Activated CD8-positive, alpha-beta T cell treated with anti-CD3 and anti-CD28 coated beads for 36 hours (primary cell): ENCODE data around the gene RAPGEF1. TPM values are rescaled to one million over a fixed set of nuclear protein-coding genes. Genes with fewer than 3 reads are reported as not detected.

Experiments used
- ATAC-seq: fragments of 200-7000 bp; cut with Tn5 transposase; one replicate; pipeline ENCODE4 v1.10.0; 2021; ENCODE audit warnings: mild to moderate bottlenecking, moderate library complexity
- CTCF ChIA-PET: fragments of 350-600 bp; sonication (Branson Sonifier 250); formaldehyde crosslinking; loops from one replicate; lab custom pipeline; 2021; ENCODE audit warnings: antibody characterized with exemption; lab: Charles Lee
- POLR2A ChIA-PET: fragments of 350-600 bp; sonication (Branson Sonifier 250); formaldehyde crosslinking; loops from one replicate; lab custom pipeline; 2021; ENCODE audit warnings: antibody characterized with exemption; lab: Charles Lee
- DNase-seq: peaks from one replicate; pipeline ENCODE4 v3.0.0-alpha.2; 2020
- H3K27ac Mint-ChIP-seq: one replicate; pipeline ENCODE4 v1.8.0; 2021; ENCODE audit warnings: mild to moderate bottlenecking, mixed read lengths
- H3K27me3 Mint-ChIP-seq: one replicate; pipeline ENCODE4 v1.8.0; 2021; ENCODE audit warnings: mixed read lengths
- H3K36me3 Mint-ChIP-seq: one replicate; pipeline ENCODE4 v1.8.0; 2021; ENCODE audit warnings: low read depth, mixed read lengths
- H3K4me1 Mint-ChIP-seq: one replicate; pipeline ENCODE4 v1.8.0; 2021; ENCODE audit warnings: low read depth, mixed read lengths
- H3K4me3 Mint-ChIP-seq: one replicate; pipeline ENCODE4 v1.8.0; 2021; ENCODE audit warnings: mild to moderate bottlenecking, moderate library complexity, mixed read lengths
- H3K9me3 Mint-ChIP-seq: one replicate; pipeline ENCODE4 v1.8.0; 2021; ENCODE audit warnings: mixed read lengths
- CTCF ChIP-seq: fragments of 200-600 bp; IDR thresholded peaks from one replicate; pipeline ENCODE4 v1.8.0; 2022; ENCODE audit warnings: antibody characterized with exemption, mild to moderate bottlenecking
- intact Hi-C: fragments of 100-400 bp; cut with micrococcal nuclease; formaldehyde crosslinking; loops from one replicate; pipeline ENCODE4 v1.10.0; 2022
- total RNA-seq, 2 experiments: library from RNA; stranded (reverse); gene quantifications; one replicate each; pipeline ENCODE4 v1.2.3, GENCODE V29; 2021

RAPGEF1 gene
- total RNA-seq, 2 experiments from 2014 or later = 84.5 to 85.2 TPM

- TF ChIP-seq CTCF = no peak
These were observed 33.1 kb upstream of the RAPGEF1 start for GRCh38 chr9:131772940-131773339.

DNA sequence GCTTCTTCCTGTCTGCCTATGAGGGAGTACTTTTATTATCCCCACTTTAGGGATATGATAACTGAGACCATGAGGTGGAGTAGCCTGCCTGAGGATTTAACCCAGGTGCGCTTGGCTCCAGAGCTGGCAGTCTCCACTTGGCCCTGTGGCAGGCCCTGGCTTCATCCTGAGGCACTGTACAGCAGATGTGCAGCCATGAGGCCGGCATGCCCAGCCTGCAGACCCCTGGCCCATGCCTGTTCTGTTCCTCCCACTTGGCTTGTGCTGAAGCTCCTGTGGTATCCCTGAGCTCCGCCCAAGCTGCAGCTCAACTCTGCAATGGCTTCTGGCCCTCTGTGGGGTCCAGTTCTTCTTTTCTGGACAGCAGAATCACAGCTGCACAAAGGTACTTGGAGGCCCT, 31.8 kb upstream of the RAPGEF1 start:
- ATAC-seq (no peak), DNase-seq (no peak)
- Mint-ChIP-seq H3K9me3 (no peaks in the 10 kb centered on the region), H3K27me3 (peaks cover 7% of the 10 kb centered on the region), H3K36me3 (no peaks in the 10 kb centered on the region), H3K4me1 (no peaks in the 10 kb centered on the region), H3K4me3 (no peak overlapping the region), H3K27ac (no peak overlapping the region)
- TF ChIP-seq CTCF = no peak
- POLR2A ChIA-PET = no interaction called here
- CTCF ChIA-PET = interaction anchor here (1.6 kb wide), 1 partner anchor 481 kb away, joined by 3 read pairs; no protein-coding TSS in a partner anchor
- intact Hi-C loops = no loop called here

More at GRCh38 chr9:131772940-131773339, 33.1 kb upstream of the RAPGEF1 start:
- H3K36me3 Mint-ChIP-seq = no peaks in the 10 kb centered on the region
- ChIA-PET POLR2A (no interaction called here), CTCF (interaction anchor here (1.6 kb wide), 1 partner anchor 479 kb away, joined by 3 read pairs; no protein-coding TSS in a partner anchor)
- H3K27me3 Mint-ChIP-seq = peaks cover 12% of the 10 kb centered on the region
- ATAC-seq = no peak
- intact Hi-C loops = no loop called here
- DNase-seq = no peak
- no peak overlapping the region for H3K27ac Mint-ChIP-seq
- H3K4me1 Mint-ChIP-seq = no peaks in the 10 kb centered on the region
- H3K4me3 Mint-ChIP-seq = no peak overlapping the region
- no peaks in the 10 kb centered on the region for H3K9me3 Mint-ChIP-seq

DNA sequence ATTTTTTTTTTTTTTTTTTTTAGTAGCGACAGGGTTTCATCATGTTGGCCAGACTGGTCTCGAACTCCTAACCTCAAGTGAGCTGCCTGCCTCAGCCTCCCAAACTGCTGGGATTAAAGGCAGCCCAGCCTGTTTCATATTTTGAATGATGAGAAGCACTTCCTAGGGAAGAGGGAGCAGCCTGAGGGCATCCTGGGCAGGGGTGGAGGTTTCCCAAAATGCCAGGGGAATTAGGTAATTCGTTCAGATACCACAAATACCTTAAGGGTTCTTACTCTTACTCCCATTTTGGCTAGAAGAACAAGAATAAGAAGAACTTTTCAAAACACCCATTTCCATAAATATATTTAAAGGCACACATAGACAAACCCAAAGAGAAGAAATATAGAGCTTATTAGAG, 29.5 kb upstream of the RAPGEF1 start:
- ChIA-PET CTCF (no interaction called here), POLR2A (no interaction called here)
- TF ChIP-seq CTCF = no peak
- DNase-seq (no peak), ATAC-seq (no peak)
- intact Hi-C loops = no loop called here
- Mint-ChIP-seq H3K27me3 (peaks cover 10% of the 10 kb centered on the region), H3K27ac (no peak overlapping the region), H3K9me3 (no peaks in the 10 kb centered on the region), H3K36me3 (no peaks in the 10 kb centered on the region), H3K4me3 (no peak overlapping the region), H3K4me1 (no peaks in the 10 kb centered on the region)

GRCh38 chr9:131764568-131764967, 24.7 kb upstream of the RAPGEF1 start:
- H3K27ac Mint-ChIP-seq = no peak overlapping the region
- DNase-seq (no peak), ATAC-seq (no peak)
- H3K27me3 Mint-ChIP-seq = peaks cover 6% of the 10 kb centered on the region
- H3K36me3 Mint-ChIP-seq = no peaks in the 10 kb centered on the region
- H3K4me1 Mint-ChIP-seq = no peaks in the 10 kb centered on the region
- TF ChIP-seq CTCF = no peak
- intact Hi-C loops = loop anchor here (5.0 kb wide), 1 partner anchor 488 kb away; no protein-coding TSS in a partner anchor
- CTCF ChIA-PET = interaction anchor here (1.7 to 4.9 kb wide), 2 partner anchors 472 to 488 kb away, joined by 6 to 33 read pairs; no protein-coding TSS in a partner anchor
- H3K9me3 Mint-ChIP-seq = no peaks in the 10 kb centered on the region
- H3K4me3 Mint-ChIP-seq = no peak overlapping the region
- POLR2A ChIA-PET = no interaction called here

GRCh38 chr9:131762356-131762932, 22.6 kb upstream of the RAPGEF1 start:
- CTCF ChIA-PET = interaction anchor here (0.6 to 4.9 kb wide), 30 partner anchors 10 to 508 kb away, joined by 3 to 33 read pairs (median 4); no protein-coding TSS in a partner anchor
- H3K27me3 Mint-ChIP-seq = peaks cover 10% of the 10 kb centered on the region

More at GRCh38 chr9:131762356-131762932, 22.6 kb upstream of the RAPGEF1 start:
- H3K4me1 Mint-ChIP-seq = peaks cover 11% of the 10 kb centered on the region
- TF ChIP-seq CTCF = peak; percentile 97
- no peak overlapping the region for H3K27ac Mint-ChIP-seq
- H3K4me3 Mint-ChIP-seq = no peak overlapping the region
- intact Hi-C loops = loop anchor here (5.0 kb wide), 1 partner anchor 490 kb away; no protein-coding TSS in a partner anchor
- H3K9me3 Mint-ChIP-seq = no peaks in the 10 kb centered on the region
- no peaks in the 10 kb centered on the region for H3K36me3 Mint-ChIP-seq
- ATAC-seq (peak; percentile 90), DNase-seq (peak; percentile 79)
- POLR2A ChIA-PET = no interaction called here
